Measurements from ENCODE around the gene CHST1. TPM values are rescaled to one million over a fixed set of nuclear protein-coding genes. Genes with fewer than 3 reads are reported as not detected.
A peak's percentile ranks its signal among the peaks of the same experiment; 100 is the strongest.

CHST1 gene
- total RNA-seq, 1 donor from 2014 or later = 3.2 TPM

DNA sequence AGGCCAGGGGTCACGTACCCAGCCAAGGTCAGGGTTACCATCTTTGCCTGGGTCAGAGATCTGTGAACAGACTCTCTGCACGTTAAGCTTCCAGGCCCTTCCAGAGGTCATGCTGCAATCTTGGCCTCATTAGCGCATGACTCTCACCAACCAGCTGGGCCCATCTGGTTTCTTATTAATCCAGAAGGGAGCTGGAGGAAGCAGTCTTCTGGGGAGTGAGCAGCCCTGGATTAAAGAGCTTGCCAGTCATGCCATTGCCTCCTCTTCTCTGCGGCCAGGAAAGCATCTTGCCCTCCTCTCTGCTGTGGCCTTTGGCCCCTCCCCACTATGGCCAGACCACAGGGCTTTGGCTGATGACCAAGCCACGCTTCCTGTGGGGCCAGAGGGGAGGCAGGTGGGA lies 57.4 kb downstream of the CHST1 start:
- no peak for DNase-seq (ENCODE audit: low spot score)

DNA sequence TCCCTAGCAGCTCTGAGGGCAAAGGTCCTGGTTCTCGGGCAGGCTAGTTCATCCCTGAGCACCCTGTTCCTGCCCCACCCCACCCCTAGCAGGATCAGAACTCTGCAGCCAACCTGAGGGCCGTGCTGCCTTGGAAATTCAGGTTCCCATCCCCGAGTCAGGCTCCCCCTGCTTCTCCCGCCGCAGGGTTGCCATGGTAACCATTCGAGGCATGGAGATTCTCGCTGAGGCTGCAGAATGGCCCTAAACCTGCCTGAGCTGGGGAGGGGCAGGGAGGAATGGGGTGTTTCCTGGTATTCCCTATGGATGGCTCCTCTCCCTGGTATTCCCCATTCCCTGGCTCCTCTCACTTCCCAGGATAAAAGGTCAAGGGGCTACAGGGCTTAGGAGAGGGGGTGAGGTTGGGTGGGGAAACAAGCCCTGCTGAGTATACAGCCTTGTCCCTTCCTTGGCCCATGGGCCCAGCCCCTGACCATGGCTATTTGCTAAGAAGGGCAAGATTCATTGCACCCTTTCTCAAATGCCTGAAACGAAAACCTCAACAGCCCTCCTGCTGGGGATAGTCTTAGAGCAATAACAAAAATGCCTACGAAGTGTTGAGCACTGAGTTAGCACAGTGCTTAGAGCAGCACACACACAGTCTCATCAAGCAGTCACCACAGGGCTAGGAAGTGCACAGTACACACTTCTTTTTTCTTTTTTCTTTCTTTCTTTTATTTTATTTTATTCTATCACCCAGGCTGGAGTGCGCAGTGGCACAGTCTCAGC lies 58.7 kb downstream of the CHST1 start:
- DNase-seq (ENCODE audit: low spot score) = no peak

DNA sequence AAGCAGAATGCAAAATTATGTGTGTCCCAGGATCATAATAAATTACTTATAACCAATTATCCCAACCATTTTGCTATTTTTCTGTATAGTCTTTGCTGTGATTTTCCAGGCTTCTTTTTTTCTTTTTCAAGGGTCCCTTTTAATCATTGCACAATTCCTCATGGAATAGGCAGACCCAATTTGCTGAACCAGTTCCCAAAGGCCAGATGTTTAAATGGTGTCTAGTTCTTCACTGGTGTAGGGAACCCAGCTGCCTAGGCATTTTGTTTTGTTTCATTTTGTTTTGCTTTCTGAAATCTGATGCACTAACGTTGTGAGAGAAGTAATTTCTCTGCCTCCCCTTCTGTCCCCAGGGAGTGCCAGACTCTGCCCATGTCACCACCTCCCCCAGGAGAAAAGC lies 60.4 kb downstream of the CHST1 start:
- no peak for DNase-seq (ENCODE audit: low spot score)

DNA sequence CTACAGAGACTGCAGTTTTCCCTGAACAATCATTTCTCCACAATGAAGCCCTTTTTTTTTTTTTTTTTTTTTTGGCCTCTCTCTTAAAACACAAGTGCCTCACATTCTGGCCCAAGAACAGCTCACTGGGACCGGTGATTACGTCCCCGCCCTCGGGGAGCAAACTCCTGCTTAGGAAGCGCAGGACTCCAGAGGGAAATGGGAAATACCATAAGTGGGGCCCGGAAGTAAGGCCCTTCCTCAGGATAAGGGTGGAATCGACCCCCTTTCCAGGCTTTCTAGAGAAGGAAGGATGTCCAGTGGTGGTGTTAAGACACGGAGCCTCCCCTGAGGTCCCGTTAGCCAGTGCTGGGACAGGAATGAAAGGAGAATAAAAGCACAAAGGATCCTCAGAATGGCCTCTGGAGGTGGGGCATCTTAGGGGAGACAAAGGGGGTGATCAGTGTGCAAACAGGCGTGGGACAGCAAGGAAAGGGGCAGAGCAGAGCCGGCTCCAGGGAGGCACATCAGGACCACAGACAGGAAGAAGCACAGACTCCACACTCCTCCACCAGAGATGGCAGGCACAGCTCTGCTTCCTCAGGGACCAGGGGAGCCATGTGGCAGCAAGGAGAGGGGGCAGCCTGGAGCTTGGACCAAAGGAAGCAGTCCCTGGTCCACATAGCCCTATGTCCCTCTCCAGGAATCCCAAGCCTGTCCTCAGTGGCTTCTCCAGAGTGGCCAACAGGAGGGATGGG lies 61.3 kb downstream of the CHST1 start:
- no peak for DNase-seq (ENCODE audit: low spot score)

GRCh38 chr11:45599161-45599943 lies 66.1 kb downstream of the CHST1 start:
- DNase-seq (ENCODE audit: low spot score) = peak; percentile 43

Small RNA genes within 50 kb of the gene (microRNA-seq; reads per million reads assigned to microRNA genes)
- not detected for gene MIR7154 (ENCODE audit: borderline number of aligned reads)

Other genes starting within 250 kb of the CHST1 start
- gene SLC35C1, start 139.5 kb upstream of the CHST1 start, total RNA-seq = 81.0 TPM
- 69.9 TPM for gene CRY2, start 181.9 kb upstream of the CHST1 start, total RNA-seq
- gene MAPK8IP1, start 220.0 kb upstream of the CHST1 start, total RNA-seq = 4.2 TPM
- 1.4 TPM for gene FREY1, start 241.6 kb upstream of the CHST1 start, total RNA-seq

All from mesenteric fat pad (tissue), 1 donor.